Astrocyte (in vitro differentiated cells and primary cell): Measurements from ENCODE around the gene CACNA1B. TPM values are rescaled to one million over a fixed set of nuclear protein-coding genes. Genes with fewer than 3 reads are reported as not detected.

Experiments used
- DNase-seq: peaks from one replicate; pipeline ENCODE4 v3.0.0-alpha.2; 2010; ENCODE audit warnings: low read depth
- FAIRE-seq: peaks from 2 replicates; lab custom pipeline; 2011; peaks lifted over from hg19 to GRCh38; lab: Jason Lieb, UNC
- H2AFZ ChIP-seq: 2 replicates; pipeline ENCODE4 v1.6.0; 2012; ENCODE audit warnings: low read depth, low read length, inconsistent platforms
- H3K27ac ChIP-seq: 2 replicates; pipeline ENCODE4 v1.5.1; 2011; ENCODE audit warnings: low read depth, low read length, inconsistent platforms
- H3K27me3 ChIP-seq: 2 replicates; pipeline ENCODE4 v1.6.0; 2011; ENCODE audit warnings: low read length, inconsistent platforms; ENCODE audit not compliant: insufficient read depth
- H3K36me3 ChIP-seq: 2 replicates; pipeline ENCODE4 v1.5.1; 2011; ENCODE audit warnings: low read length, inconsistent platforms; ENCODE audit not compliant: insufficient read depth
- H3K4me1 ChIP-seq: 2 replicates; pipeline ENCODE4 v1.5.1; 2011; ENCODE audit warnings: low read length, inconsistent platforms; ENCODE audit not compliant: insufficient read depth
- H3K4me2 ChIP-seq: 2 replicates; pipeline ENCODE4 v1.6.0; 2012; ENCODE audit warnings: low read length, inconsistent platforms
- H3K4me3 ChIP-seq: 2 replicates; pipeline ENCODE4 v1.5.1; 2011; ENCODE audit warnings: low read depth, mild to moderate bottlenecking, low read length, inconsistent platforms; ENCODE audit not compliant: insufficient read depth
- H3K79me2 ChIP-seq: 2 replicates; pipeline ENCODE4 v1.6.0; 2012; ENCODE audit warnings: mild to moderate bottlenecking, low read length, inconsistent platforms; ENCODE audit not compliant: insufficient read depth
- H3K9ac ChIP-seq: 2 replicates; pipeline ENCODE4 v1.6.0; 2012; ENCODE audit warnings: mild to moderate bottlenecking, low read length, inconsistent platforms
- H3K9me3 ChIP-seq: 2 replicates; pipeline ENCODE4 v1.5.1; 2012; ENCODE audit warnings: low read depth, mild to moderate bottlenecking, low read length, inconsistent platforms; ENCODE audit not compliant: insufficient read depth
- H4K20me1 ChIP-seq: 2 replicates; pipeline ENCODE4 v1.6.0; 2012; ENCODE audit warnings: low read length, inconsistent platforms; ENCODE audit not compliant: insufficient read depth
- H3K27ac Mint-ChIP-seq: one replicate; pipeline ENCODE4 v1.8.0; 2021; ENCODE audit warnings: mild to moderate bottlenecking, mixed read lengths; ENCODE audit not compliant: unreplicated experiment
- H3K27me3 Mint-ChIP-seq: one replicate; pipeline ENCODE4 v1.8.0; 2021; ENCODE audit warnings: low read depth, mixed read lengths; ENCODE audit not compliant: unreplicated experiment
- H3K36me3 Mint-ChIP-seq: one replicate; pipeline ENCODE4 v1.8.0; 2021; ENCODE audit warnings: low read depth, mixed read lengths; ENCODE audit not compliant: unreplicated experiment
- H3K4me1 Mint-ChIP-seq: one replicate; pipeline ENCODE4 v1.8.0; 2021; ENCODE audit warnings: low read depth, mixed read lengths; ENCODE audit not compliant: unreplicated experiment
- H3K4me3 Mint-ChIP-seq: one replicate; pipeline ENCODE4 v1.8.0; 2021; ENCODE audit warnings: mild to moderate bottlenecking, moderate library complexity, mixed read lengths; ENCODE audit not compliant: unreplicated experiment
- H3K9me3 Mint-ChIP-seq: one replicate; pipeline ENCODE4 v1.8.0; 2021; ENCODE audit warnings: mild to moderate bottlenecking, mixed read lengths; ENCODE audit not compliant: unreplicated experiment
- CTCF ChIP-seq: IDR thresholded peaks from 2 replicates; pipeline ENCODE4 v1.5.1; 2011; ENCODE audit warnings: low read depth, mild to moderate bottlenecking, inconsistent platforms, low read length, moderate library complexity; ENCODE audit not compliant: insufficient read depth
- EZH2 ChIP-seq: IDR thresholded peaks from 2 replicates; pipeline ENCODE4 v1.6.1; 2012; ENCODE audit warnings: mild to moderate bottlenecking, low read length, inconsistent platforms; ENCODE audit not compliant: insufficient read depth
- total RNA-seq: library from RNA; stranded (reverse); gene quantifications from 2 replicates; pipeline ENCODE4 v1.2.1, GENCODE V29; 2021

CACNA1B gene
- total RNA-seq, 1 donor from 2014 or later = 3.1 TPM

GRCh38 chr9:138025417-138025816 is 147.8 kb downstream of the CACNA1B start:
- no peak for FAIRE-seq

GRCh38 chr9:138025908-138026307 is 148.3 kb downstream of the CACNA1B start:
- H2AFZ ChIP-seq = no peak overlapping the region
- TF ChIP-seq CTCF (no peak), EZH2 (no peak)
- Mint-ChIP-seq H3K27me3 (peaks cover 26% of the 10 kb centered on the region), H3K36me3 (peaks cover 6% of the 10 kb centered on the region), H3K27ac (no peak overlapping the region), H3K4me1 (no peaks in the 10 kb centered on the region), H3K4me3 (no peak overlapping the region), H3K9me3 (peaks cover 6% of the 10 kb centered on the region)
- peaks cover 7% of the 10 kb centered on the region for H3K27me3 ChIP-seq
- no peak overlapping the region for H3K9ac ChIP-seq
- H4K20me1 ChIP-seq = no peaks in the 10 kb centered on the region
- no peak for DNase-seq
- no peaks in the 10 kb centered on the region for H3K9me3 ChIP-seq
- no peak overlapping the region for H3K4me2 ChIP-seq
- no peak overlapping the region for H3K27ac ChIP-seq
- H3K4me1 ChIP-seq = no peaks in the 10 kb centered on the region
- no peaks in the 10 kb centered on the region for H3K79me2 ChIP-seq
- FAIRE-seq = no peak
- no peak overlapping the region for H3K4me3 ChIP-seq
- H3K36me3 ChIP-seq = no peaks in the 10 kb centered on the region

More at GRCh38 chr9:138025417-138025816, 147.8 kb downstream of the CACNA1B start:
- Histone ChIP-seq H4K20me1 (no peaks in the 10 kb centered on the region), H3K4me1 (no peaks in the 10 kb centered on the region), H3K9me3 (no peaks in the 10 kb centered on the region), H3K9ac (no peak overlapping the region), H2AFZ (no peak overlapping the region), H3K4me3 (no peak overlapping the region), H3K4me2 (no peak overlapping the region), H3K79me2 (no peaks in the 10 kb centered on the region), H3K27ac (no peak overlapping the region), H3K27me3 (peaks cover 7% of the 10 kb centered on the region), H3K36me3 (no peaks in the 10 kb centered on the region)
- no peak overlapping the region for H3K27ac Mint-ChIP-seq
- TF ChIP-seq CTCF = no peak
- no peak for TF ChIP-seq EZH2
- H3K36me3 Mint-ChIP-seq = peaks cover 6% of the 10 kb centered on the region
- H3K4me3 Mint-ChIP-seq = no peak overlapping the region
- H3K4me1 Mint-ChIP-seq = no peaks in the 10 kb centered on the region
- H3K9me3 Mint-ChIP-seq = peaks cover 6% of the 10 kb centered on the region
- no peak for DNase-seq
- H3K27me3 Mint-ChIP-seq = peaks cover 26% of the 10 kb centered on the region

GRCh38 chr9:138028596-138028995 is 151.0 kb downstream of the CACNA1B start:
- H3K4me1 Mint-ChIP-seq = no peaks in the 10 kb centered on the region
- H2AFZ ChIP-seq = no peak overlapping the region
- no peaks in the 10 kb centered on the region for H3K36me3 ChIP-seq
- H3K4me2 ChIP-seq = no peak overlapping the region
- no peak overlapping the region for H3K4me3 Mint-ChIP-seq
- no peak for TF ChIP-seq EZH2
- TF ChIP-seq CTCF = no peak
- H3K36me3 Mint-ChIP-seq = peaks cover 6% of the 10 kb centered on the region
- H3K9ac ChIP-seq = no peak overlapping the region
- no peak overlapping the region for H3K4me3 ChIP-seq
- no peak overlapping the region for H3K27ac ChIP-seq
- peaks cover 18% of the 10 kb centered on the region for H3K27me3 Mint-ChIP-seq
- H3K27me3 ChIP-seq = peaks cover 5% of the 10 kb centered on the region
- no peaks in the 10 kb centered on the region for H3K9me3 ChIP-seq
- no peaks in the 10 kb centered on the region for H4K20me1 ChIP-seq
- peaks cover 17% of the 10 kb centered on the region for H3K9me3 Mint-ChIP-seq
- no peaks in the 10 kb centered on the region for H3K79me2 ChIP-seq
- H3K27ac Mint-ChIP-seq = no peak overlapping the region
- DNase-seq = no peak
- H3K4me1 ChIP-seq = no peaks in the 10 kb centered on the region
- no peak for FAIRE-seq
